HEK293 (cell line): ENCODE measurements around the gene LYPD5.

Experiments
- EGR2 ChIP-seq: fragments of 450-650 bp; formaldehyde crosslinking; IDR thresholded peaks from 2 replicates; pipeline ENCODE4 v1.5.1; 2016; ENCODE audit warnings: low read depth, missing biosample characterization, missing genetic modification characterization
- KLF1 ChIP-seq: fragments of 450-650 bp; formaldehyde crosslinking; IDR thresholded peaks from 2 replicates; pipeline ENCODE4 v1.5.1; 2016; ENCODE audit warnings: missing biosample characterization, missing genetic modification characterization
- KLF16 ChIP-seq: fragments of 450-650 bp; formaldehyde crosslinking; IDR thresholded peaks from 2 replicates; pipeline ENCODE4 v1.5.1; 2017; ENCODE audit warnings: missing biosample characterization, missing genetic modification characterization
- MZF1 ChIP-seq: fragments of 450-650 bp; formaldehyde crosslinking; IDR thresholded peaks from 2 replicates; pipeline ENCODE4 v1.5.1; 2017; ENCODE audit warnings: missing biosample characterization, missing genetic modification characterization, borderline replicate concordance
- OSR2 ChIP-seq: fragments of 450-650 bp; formaldehyde crosslinking; IDR thresholded peaks from 2 replicates; pipeline ENCODE4 v1.5.1; 2016; ENCODE audit warnings: missing biosample characterization, missing genetic modification characterization
- RBAK ChIP-seq: fragments of 450-650 bp; formaldehyde crosslinking; IDR thresholded peaks from 2 replicates; pipeline ENCODE4 v1.5.1; 2016; ENCODE audit warnings: missing biosample characterization, missing genetic modification characterization
- ZBTB17 ChIP-seq: fragments of 450-650 bp; formaldehyde crosslinking; IDR thresholded peaks from 2 replicates; pipeline ENCODE4 v1.5.1; 2016; ENCODE audit warnings: missing biosample characterization, missing genetic modification characterization
- ZBTB21 ChIP-seq: fragments of 450-650 bp; formaldehyde crosslinking; IDR thresholded peaks from 2 replicates; pipeline ENCODE4 v1.5.1; 2017; ENCODE audit warnings: missing biosample characterization, missing genetic modification characterization
- ZBTB48 ChIP-seq: fragments of 450-650 bp; formaldehyde crosslinking; IDR thresholded peaks from 2 replicates; pipeline ENCODE4 v1.5.1; 2016; ENCODE audit warnings: missing biosample characterization, missing genetic modification characterization
- ZBTB8A ChIP-seq: fragments of 450-650 bp; formaldehyde crosslinking; IDR thresholded peaks from 2 replicates; pipeline ENCODE4 v1.5.1; 2016; ENCODE audit warnings: missing biosample characterization, missing genetic modification characterization
- ZEB2 ChIP-seq: fragments of 450-650 bp; formaldehyde crosslinking; IDR thresholded peaks from 2 replicates; pipeline ENCODE4 v1.5.1; 2016; ENCODE audit warnings: missing biosample characterization, missing genetic modification characterization
- ZFP37 ChIP-seq: fragments of 450-650 bp; formaldehyde crosslinking; IDR thresholded peaks from 2 replicates; pipeline ENCODE4 v1.5.1; 2016; ENCODE audit warnings: missing biosample characterization, missing genetic modification characterization
- ZFP69B ChIP-seq: fragments of 450-650 bp; formaldehyde crosslinking; IDR thresholded peaks from 2 replicates; pipeline ENCODE4 v1.5.1; 2016; ENCODE audit warnings: missing biosample characterization, missing genetic modification characterization
- ZIC2 ChIP-seq: fragments of 450-650 bp; formaldehyde crosslinking; IDR thresholded peaks from 2 replicates; pipeline ENCODE4 v1.5.1; 2016; ENCODE audit warnings: missing biosample characterization, missing genetic modification characterization
- ZNF112 ChIP-seq: fragments of 450-650 bp; formaldehyde crosslinking; IDR thresholded peaks from 2 replicates; pipeline ENCODE4 v1.5.0; 2017; ENCODE audit warnings: missing biosample characterization, missing genetic modification characterization
- ZNF24 ChIP-seq: fragments of 450-650 bp; formaldehyde crosslinking; IDR thresholded peaks from 2 replicates; pipeline ENCODE4 v1.5.1; 2016; ENCODE audit warnings: missing biosample characterization, missing genetic modification characterization
- ZNF335 ChIP-seq: fragments of 450-650 bp; formaldehyde crosslinking; conservative IDR thresholded peaks from 2 replicates; pipeline ENCODE4 v1.5.1; 2016; ENCODE audit warnings: missing biosample characterization, missing genetic modification characterization
- ZNF391 ChIP-seq: fragments of 450-650 bp; formaldehyde crosslinking; IDR thresholded peaks from 2 replicates; pipeline ENCODE4 v1.5.1; 2016; ENCODE audit warnings: low read depth, missing biosample characterization, missing genetic modification characterization, borderline replicate concordance
- ZNF473 ChIP-seq: fragments of 450-650 bp; formaldehyde crosslinking; IDR thresholded peaks from 2 replicates; pipeline ENCODE4 v1.5.1; 2017; ENCODE audit warnings: missing biosample characterization, missing genetic modification characterization
- ZNF510 ChIP-seq: fragments of 450-650 bp; formaldehyde crosslinking; IDR thresholded peaks from 2 replicates; pipeline ENCODE4 v1.5.1; 2018; ENCODE audit warnings: mild to moderate bottlenecking, missing genetic modification characterization, missing biosample characterization; ENCODE audit not compliant: insufficient replicate concordance
- ZNF629 ChIP-seq: fragments of 450-650 bp; formaldehyde crosslinking; IDR thresholded peaks from 2 replicates; pipeline ENCODE4 v1.5.1; 2017; ENCODE audit warnings: missing biosample characterization, missing genetic modification characterization
- ZNF660 ChIP-seq: fragments of 450-650 bp; IDR thresholded peaks from 2 replicates; pipeline ENCODE4 v1.5.1; 2018; ENCODE audit warnings: missing biosample characterization, mild to moderate bottlenecking, missing genetic modification characterization
- ZNF768 ChIP-seq: fragments of 450-650 bp; formaldehyde crosslinking; IDR thresholded peaks from 2 replicates; pipeline ENCODE4 v1.5.1; 2018; ENCODE audit warnings: missing biosample characterization, mild to moderate bottlenecking, missing genetic modification characterization
- ZSCAN30 ChIP-seq: fragments of 450-650 bp; IDR thresholded peaks from 2 replicates; pipeline ENCODE4 v1.5.1; 2018; ENCODE audit warnings: missing biosample characterization, mild to moderate bottlenecking, missing genetic modification characterization, moderate library complexity
- TF ChIP-seq, protein P1 (sequence below): fragments of 450-650 bp; formaldehyde crosslinking; IDR thresholded peaks from 2 replicates; pipeline ENCODE4 v1.5.1; 2016; ENCODE audit warnings: missing biosample characterization, missing genetic modification characterization
- TF ChIP-seq, protein P2 (sequence below): fragments of 450-650 bp; formaldehyde crosslinking; IDR thresholded peaks from 2 replicates; pipeline ENCODE4 v1.5.1; 2016; ENCODE audit warnings: missing biosample characterization, missing genetic modification characterization
- TF ChIP-seq, protein P3 (sequence below): fragments of 450-650 bp; formaldehyde crosslinking; IDR thresholded peaks from 2 replicates; pipeline ENCODE4 v1.5.1; 2016; ENCODE audit warnings: missing biosample characterization, missing genetic modification characterization
- TF ChIP-seq, protein P4 (sequence below): fragments of 450-650 bp; formaldehyde crosslinking; IDR thresholded peaks from 2 replicates; pipeline ENCODE4 v1.5.1; 2016; ENCODE audit warnings: missing biosample characterization, missing genetic modification characterization
- TF ChIP-seq, protein P5 (sequence below): fragments of 450-650 bp; formaldehyde crosslinking; IDR thresholded peaks from 2 replicates; pipeline ENCODE4 v1.5.1; 2016; ENCODE audit warnings: missing biosample characterization, missing genetic modification characterization
- TF ChIP-seq, protein P6 (sequence below): fragments of 450-650 bp; formaldehyde crosslinking; IDR thresholded peaks from 2 replicates; pipeline ENCODE4 v1.5.1; 2016; ENCODE audit warnings: missing biosample characterization, missing genetic modification characterization

LYPD5 gene

DNA sequence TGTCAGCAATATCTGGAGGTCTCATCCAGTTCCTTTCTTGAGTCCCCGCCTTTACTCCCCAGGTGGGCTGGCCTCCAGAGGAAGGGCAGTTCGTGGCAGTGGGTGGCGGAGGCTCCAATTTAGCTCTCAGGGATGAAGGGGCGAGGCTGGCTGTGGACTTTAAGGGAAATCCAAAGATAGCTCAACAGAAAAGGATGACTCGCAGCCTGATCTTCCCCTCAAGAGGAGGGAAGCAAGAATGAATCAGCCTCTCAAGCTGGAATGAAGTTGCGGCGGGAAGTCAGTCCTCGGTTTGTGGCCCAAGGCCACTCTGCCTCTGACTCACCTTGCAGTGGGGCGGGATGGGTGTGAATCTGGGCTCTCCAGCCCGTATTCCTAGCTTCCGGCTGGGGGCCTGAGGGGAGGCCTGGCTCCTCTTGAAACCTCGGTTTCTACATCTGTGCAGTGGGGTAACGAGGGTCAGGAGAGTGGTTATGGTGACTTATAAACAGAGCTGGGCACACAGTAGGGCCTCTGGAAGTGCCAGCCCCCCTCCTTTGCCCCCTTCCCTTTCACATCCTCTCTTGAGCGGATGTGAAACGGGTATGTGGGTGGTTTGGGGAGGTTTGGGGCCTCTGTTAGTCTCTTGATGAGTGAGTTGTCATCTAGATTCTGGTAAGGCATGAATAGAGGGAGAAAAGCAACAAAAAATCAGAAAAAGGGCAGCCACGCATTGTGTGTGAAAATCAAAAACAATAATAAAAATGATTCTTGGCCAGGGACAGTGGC is 37.0 kb downstream of the LYPD5 start (continued):
- TF ChIP-seq, protein P1, sequence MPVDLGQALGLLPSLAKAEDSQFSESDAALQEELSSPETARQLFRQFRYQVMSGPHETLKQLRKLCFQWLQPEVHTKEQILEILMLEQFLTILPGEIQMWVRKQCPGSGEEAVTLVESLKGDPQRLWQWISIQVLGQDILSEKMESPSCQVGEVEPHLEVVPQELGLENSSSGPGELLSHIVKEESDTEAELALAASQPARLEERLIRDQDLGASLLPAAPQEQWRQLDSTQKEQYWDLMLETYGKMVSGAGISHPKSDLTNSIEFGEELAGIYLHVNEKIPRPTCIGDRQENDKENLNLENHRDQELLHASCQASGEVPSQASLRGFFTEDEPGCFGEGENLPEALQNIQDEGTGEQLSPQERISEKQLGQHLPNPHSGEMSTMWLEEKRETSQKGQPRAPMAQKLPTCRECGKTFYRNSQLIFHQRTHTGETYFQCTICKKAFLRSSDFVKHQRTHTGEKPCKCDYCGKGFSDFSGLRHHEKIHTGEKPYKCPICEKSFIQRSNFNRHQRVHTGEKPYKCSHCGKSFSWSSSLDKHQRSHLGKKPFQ (tag by site-specific recombination), result peak; percentile 43; the same call in 1 of the 2 replicates
- peak; percentile 75; the same call in 1 of the 2 replicates for TF ChIP-seq ZFP37
- peak; percentile 90 for TF ChIP-seq ZNF660 (tag by site-specific recombination)
- peak; percentile 62; the same call in 1 of the 2 replicates for TF ChIP-seq ZNF629
- peak; percentile 89 for TF ChIP-seq ZNF24
- peak; percentile 35; the same call in 1 of the 2 replicates for TF ChIP-seq ZNF335 (tag by site-specific recombination)
- peak; percentile 68 for TF ChIP-seq KLF1
- TF ChIP-seq EGR2 (tag by site-specific recombination), result peak; percentile 56; the same call in 1 of the 2 replicates
- TF ChIP-seq, protein P2, sequence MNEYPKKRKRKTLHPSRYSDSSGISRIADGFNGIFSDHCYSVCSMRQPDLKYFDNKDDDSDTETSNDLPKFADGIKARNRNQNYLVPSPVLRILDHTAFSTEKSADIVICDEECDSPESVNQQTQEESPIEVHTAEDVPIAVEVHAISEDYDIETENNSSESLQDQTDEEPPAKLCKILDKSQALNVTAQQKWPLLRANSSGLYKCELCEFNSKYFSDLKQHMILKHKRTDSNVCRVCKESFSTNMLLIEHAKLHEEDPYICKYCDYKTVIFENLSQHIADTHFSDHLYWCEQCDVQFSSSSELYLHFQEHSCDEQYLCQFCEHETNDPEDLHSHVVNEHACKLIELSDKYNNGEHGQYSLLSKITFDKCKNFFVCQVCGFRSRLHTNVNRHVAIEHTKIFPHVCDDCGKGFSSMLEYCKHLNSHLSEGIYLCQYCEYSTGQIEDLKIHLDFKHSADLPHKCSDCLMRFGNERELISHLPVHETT (tag by site-specific recombination), result peak; percentile 70; the same call in 1 of the 2 replicates
- peak; percentile 37; the same call in 1 of the 2 replicates for TF ChIP-seq ZFP69B (tag by site-specific recombination)
- TF ChIP-seq ZBTB48 (tag by site-specific recombination), result 0 out of 2 replicates have a peak, but pooled peaks have one; percentile 18
- TF ChIP-seq ZBTB8A (tag by site-specific recombination), result 0 out of 2 replicates have a peak, but pooled peaks have one; percentile 44
- TF ChIP-seq, protein P3, sequence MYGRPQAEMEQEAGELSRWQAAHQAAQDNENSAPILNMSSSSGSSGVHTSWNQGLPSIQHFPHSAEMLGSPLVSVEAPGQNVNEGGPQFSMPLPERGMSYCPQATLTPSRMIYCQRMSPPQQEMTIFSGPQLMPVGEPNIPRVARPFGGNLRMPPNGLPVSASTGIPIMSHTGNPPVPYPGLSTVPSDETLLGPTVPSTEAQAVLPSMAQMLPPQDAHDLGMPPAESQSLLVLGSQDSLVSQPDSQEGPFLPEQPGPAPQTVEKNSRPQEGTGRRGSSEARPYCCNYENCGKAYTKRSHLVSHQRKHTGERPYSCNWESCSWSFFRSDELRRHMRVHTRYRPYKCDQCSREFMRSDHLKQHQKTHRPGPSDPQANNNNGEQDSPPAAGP (tag by site-specific recombination), result peak; percentile 99
- peak; percentile 23; the same call in 1 of the 2 replicates for TF ChIP-seq RBAK (tag by site-specific recombination)
- no peak for TF ChIP-seq ZNF473 (tag by site-specific recombination)
- TF ChIP-seq, protein P4, sequence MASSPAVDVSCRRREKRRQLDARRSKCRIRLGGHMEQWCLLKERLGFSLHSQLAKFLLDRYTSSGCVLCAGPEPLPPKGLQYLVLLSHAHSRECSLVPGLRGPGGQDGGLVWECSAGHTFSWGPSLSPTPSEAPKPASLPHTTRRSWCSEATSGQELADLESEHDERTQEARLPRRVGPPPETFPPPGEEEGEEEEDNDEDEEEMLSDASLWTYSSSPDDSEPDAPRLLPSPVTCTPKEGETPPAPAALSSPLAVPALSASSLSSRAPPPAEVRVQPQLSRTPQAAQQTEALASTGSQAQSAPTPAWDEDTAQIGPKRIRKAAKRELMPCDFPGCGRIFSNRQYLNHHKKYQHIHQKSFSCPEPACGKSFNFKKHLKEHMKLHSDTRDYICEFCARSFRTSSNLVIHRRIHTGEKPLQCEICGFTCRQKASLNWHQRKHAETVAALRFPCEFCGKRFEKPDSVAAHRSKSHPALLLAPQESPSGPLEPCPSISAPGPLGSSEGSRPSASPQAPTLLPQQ (tag by site-specific recombination), result peak; percentile 57; the same call in 1 of the 2 replicates
- TF ChIP-seq ZNF768 (tag by site-specific recombination), result no peak
- TF ChIP-seq, protein P5, sequence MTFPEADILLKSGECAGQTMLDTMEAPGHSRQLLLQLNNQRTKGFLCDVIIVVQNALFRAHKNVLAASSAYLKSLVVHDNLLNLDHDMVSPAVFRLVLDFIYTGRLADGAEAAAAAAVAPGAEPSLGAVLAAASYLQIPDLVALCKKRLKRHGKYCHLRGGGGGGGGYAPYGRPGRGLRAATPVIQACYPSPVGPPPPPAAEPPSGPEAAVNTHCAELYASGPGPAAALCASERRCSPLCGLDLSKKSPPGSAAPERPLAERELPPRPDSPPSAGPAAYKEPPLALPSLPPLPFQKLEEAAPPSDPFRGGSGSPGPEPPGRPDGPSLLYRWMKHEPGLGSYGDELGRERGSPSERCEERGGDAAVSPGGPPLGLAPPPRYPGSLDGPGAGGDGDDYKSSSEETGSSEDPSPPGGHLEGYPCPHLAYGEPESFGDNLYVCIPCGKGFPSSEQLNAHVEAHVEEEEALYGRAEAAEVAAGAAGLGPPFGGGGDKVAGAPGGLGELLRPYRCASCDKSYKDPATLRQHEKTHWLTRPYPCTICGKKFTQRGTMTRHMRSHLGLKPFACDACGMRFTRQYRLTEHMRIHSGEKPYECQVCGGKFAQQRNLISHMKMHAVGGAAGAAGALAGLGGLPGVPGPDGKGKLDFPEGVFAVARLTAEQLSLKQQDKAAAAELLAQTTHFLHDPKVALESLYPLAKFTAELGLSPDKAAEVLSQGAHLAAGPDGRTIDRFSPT, result 0 out of 2 replicates have a peak, but pooled peaks have one; percentile 31
- TF ChIP-seq KLF16, result no peak
- no peak for TF ChIP-seq ZSCAN30 (tag by site-specific recombination)
- TF ChIP-seq, protein P6, sequence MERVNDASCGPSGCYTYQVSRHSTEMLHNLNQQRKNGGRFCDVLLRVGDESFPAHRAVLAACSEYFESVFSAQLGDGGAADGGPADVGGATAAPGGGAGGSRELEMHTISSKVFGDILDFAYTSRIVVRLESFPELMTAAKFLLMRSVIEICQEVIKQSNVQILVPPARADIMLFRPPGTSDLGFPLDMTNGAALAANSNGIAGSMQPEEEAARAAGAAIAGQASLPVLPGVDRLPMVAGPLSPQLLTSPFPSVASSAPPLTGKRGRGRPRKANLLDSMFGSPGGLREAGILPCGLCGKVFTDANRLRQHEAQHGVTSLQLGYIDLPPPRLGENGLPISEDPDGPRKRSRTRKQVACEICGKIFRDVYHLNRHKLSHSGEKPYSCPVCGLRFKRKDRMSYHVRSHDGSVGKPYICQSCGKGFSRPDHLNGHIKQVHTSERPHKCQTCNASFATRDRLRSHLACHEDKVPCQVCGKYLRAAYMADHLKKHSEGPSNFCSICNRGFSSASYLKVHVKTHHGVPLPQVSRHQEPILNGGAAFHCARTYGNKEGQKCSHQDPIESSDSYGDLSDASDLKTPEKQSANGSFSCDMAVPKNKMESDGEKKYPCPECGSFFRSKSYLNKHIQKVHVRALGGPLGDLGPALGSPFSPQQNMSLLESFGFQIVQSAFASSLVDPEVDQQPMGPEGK (tag by site-specific recombination), result peak; percentile 64
- TF ChIP-seq MZF1 (tag by site-specific recombination), result no peak
- 0 out of 2 replicates have a peak, but pooled peaks have one; percentile 14 for TF ChIP-seq OSR2 (tag by site-specific recombination)
- peak; percentile 77 for TF ChIP-seq ZEB2 (tag by site-specific recombination)
- TF ChIP-seq ZIC2, result peak; percentile 80
- TF ChIP-seq ZNF510 (tag by site-specific recombination), result no peak
- TF ChIP-seq ZBTB21 (tag by site-specific recombination), result peak; percentile 80
- peak; percentile 57; the same call in 1 of the 2 replicates for TF ChIP-seq ZNF391
- TF ChIP-seq ZNF112 (tag by site-specific recombination), result no peak
- peak; percentile 78 for TF ChIP-seq ZBTB17 (tag by site-specific recombination)
